Keratinocyte (primary cell): ENCODE results near the gene CCL7.

ENCODE experiments used
- CTCF ChIP-seq, 3 experiments: IDR thresholded peaks in 1 of 3; conservative IDR thresholded peaks in 1 of 3; optimal IDR thresholded peaks in 1 of 3; 2 replicates in 2 of 3; 3 replicates in 1 of 3; pipeline versions ENCODE3 to v1.5.1; 2011; ENCODE audit warnings: low read length in 3 of 3, mild to moderate bottlenecking in 3 of 3, moderate library complexity in 2 of 3, control low read depth in 1 of 3, inconsistent platforms in 1 of 3; ENCODE audit not compliant: insufficient read depth in 2 of 3; ENCODE audit errors: extremely low read depth in 1 of 3
- EZH2 ChIP-seq: IDR thresholded peaks from one replicate; pipeline ENCODE4 v1.6.1; 2012; ENCODE audit warnings: inconsistent platforms, mild to moderate bottlenecking, low read length, moderate library complexity

- peak; percentile 44 to 66 (median 54) for TF ChIP-seq CTCF (optimal IDR thresholded peaks at IDR 0.05 in 1 of 3, IDR thresholded peaks at IDR 0.05 in 1 of 3, conservative IDR thresholded peaks at IDR 0.05 in 1 of 3; ENCODE audit: extremely low read depth in 1 of 3, insufficient read depth in 2 of 3, low read length in 3 of 3)
- no peak for TF ChIP-seq EZH2
Observed at GRCh38 chr17:34306466-34306865, 36.4 kb downstream of the CCL7 start.
